HG03575 (cell line): ENCODE data around the gene ST7L.

Experiments used
- ATAC-seq: cut with Tn5 transposase; IDR thresholded peaks from one replicate; pipeline ENCODE4 v1.9.1; 2021; ENCODE audit not compliant: unreplicated experiment, insufficient number of reproducible peaks, low FRiP score; ENCODE audit errors: extremely low read depth

Gene ST7L

DNA sequence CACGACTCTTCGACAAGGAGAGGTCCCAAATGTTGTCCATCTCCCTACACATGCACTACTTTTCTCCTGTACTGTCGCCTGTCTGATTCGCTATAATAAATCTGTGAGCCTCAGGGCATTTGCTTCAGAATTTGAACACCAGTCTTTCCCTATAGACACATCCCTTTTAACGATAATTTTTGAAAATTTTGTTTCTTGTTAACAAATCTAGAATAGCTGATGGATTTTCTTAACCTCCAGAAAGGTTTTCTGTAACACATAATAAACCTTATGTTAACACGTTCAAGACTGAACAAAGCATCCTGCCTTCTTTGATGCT lies 1.4 kb upstream of the ST7L start:
- no peak for ATAC-seq

DNA sequence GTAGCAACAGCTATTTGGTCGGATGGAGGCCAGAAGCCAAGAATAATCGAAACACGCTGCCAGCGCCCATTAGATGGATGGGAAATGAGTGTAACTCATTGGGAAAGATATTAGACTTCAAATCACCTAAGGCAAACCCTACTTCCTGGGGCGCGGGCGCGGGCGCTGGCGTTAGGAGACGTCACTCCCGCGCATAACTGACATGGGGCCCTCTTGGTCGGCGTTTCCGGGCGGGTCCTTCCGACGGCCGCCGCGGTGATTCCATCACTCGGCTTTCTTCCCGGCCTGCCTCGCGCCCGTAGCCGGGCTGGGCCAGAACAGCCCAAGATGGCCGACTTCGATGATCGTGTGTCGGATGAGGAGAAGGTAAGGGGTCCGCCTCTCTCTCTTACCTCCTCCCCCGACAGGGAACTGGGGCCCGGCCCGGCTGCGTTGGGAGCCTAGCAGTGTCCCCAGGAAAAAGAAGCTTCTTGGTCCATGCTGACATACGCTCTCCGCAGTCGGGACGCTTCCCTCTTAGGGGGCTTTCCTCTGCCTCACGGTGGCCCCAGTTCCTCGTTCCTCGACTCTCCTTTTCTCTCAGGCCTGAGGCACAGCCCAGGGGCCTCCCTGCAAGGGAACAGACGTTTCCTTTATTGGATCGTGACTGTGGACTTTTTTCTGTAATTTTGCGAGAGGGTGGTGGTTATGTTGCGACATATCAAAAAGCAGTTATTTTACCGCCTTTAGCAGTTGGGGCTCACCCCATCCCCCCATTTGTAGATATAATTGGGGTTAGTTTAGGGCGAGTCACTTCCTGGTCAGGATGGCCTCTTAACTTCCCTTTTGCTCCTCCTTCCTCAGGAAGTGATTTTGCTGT lies 806 bp upstream of the ST7L start, which contains the start of gene CAPZA1:
TSS of gene CAPZA1 (plus strand) at position 315 of the 859 bp plus-strand sequence. CDS start at position 328, 13 bp downstream.
- no peak for ATAC-seq

DNA sequence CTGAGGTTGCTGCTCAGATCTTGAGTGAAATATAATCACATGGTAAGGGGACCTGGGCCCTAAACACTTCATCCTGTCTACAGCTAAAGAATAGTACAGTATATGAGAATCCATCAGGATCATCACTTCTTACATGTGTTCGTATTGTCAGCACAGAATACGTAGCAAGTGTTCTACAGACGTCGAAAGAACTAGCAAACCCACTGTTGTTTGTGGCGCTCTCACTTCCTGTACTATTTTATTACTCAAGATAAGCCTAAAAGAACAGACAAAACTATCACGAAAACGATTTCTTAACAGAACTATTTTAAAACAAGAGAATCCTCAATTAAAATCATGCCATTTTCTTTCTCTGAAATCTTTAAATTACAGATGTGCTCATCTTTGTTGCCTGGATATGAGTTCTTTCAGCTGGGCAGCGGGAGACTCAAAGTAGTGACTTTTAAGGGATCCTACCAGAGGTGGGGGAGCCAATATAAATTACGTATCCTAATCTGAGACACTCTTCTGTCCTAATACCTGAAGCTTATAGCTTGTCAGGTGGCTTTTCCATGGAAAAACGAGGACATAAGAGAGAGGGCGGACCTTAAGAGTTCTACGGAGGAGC lies 724 bp downstream of the ST7L start:
- ATAC-seq: no peak

DNA sequence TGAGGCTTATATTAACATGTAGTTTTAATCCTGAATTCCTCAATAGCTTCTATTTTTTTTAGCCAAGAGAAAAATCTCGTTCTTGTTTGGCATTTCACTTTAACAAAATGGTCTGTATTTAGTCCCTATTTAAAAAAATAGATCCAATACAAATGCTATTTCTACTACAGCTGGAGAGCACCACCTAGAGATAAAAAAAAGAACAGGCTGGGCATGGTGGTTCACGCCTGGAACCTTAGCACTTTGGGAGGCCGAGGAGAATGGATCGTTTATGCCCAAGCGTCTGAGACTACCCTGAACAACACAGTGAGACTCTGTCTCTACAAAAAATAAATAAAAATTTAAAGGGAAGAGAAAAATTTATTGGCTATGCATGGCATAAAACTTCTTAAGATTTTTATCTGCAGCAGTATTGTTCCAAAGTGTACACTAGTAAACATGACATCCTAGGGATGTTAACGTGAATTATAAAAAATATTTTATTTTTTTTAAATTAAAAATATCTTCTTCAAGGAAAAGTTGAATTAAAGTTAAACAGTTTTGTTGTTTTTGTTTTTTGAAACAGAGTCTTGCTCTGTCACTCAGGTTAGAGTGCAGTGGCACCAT lies 4.4 kb downstream of the ST7L start:
- no peak for ATAC-seq

DNA sequence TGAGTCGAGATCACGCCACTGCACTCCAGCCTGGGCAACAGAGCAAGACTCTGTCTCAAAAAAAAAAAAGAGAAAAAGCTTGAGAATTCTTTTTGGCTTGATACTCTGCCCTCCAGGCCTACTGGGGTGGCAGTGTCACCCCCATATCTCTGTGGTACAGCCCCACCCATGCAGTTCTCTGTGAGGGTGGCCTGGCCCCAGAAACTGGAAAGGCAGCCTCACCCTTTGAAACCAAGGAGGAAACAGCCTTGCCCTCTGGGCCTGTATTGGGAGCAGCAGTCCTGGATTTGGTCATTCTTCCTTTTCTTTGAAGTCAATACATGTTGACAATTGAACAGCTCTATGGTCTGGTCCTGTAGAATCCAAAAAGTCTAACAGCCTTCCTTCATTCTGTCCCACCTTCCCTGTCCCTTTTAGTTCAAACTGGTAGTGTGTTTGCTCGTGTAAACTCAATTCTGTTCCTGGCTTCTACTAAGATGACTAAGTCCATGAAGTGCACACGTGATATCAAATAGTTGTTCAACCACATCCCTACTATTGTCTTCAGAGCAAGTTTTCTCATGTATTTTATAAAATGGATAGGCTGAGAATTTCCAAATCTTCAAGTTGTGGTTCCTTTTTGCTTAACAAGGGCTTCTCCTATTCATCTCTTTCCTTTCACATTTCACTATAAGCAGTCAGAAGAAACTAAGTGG lies 13.2 kb downstream of the ST7L start:
- ATAC-seq: no peak

DNA sequence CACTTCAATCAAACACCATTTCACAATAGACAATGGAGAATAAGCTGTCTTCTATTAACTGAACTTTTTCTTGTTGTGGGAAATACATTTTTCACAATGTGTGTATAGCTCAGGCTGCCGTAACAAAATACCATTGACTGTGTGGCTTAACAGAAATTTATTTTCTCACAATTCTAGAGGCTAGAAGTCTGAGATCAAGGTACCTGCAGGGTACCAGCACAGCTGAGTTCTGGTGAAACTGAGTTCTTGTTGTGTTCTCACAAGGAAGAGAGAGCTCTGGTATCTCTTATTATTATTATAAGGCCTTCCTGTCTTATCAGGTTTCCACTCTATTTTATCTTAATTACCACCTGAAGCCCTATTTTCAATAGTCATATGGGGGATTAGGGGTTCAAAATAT lies 15.4 kb downstream of the ST7L start:
- no peak for ATAC-seq

DNA sequence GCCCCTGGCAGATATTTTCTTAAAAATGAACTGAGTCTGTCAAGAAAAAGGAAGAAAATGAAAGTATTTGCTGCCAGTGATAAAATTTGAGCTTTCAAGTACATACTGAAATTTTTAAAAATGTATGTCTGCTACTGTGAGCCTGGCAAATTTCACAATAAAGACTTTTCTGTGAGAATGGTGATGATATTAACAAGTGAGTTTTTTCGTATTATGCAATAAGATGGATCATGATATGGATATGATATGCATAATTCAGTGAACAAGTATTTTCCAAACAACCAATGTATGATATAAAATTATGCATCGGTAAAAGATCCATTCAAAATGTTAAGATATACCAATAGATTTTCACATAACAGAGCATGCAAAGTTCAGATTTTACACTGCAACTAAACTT lies 15.9 kb downstream of the ST7L start:
- ATAC-seq: no peak

DNA sequence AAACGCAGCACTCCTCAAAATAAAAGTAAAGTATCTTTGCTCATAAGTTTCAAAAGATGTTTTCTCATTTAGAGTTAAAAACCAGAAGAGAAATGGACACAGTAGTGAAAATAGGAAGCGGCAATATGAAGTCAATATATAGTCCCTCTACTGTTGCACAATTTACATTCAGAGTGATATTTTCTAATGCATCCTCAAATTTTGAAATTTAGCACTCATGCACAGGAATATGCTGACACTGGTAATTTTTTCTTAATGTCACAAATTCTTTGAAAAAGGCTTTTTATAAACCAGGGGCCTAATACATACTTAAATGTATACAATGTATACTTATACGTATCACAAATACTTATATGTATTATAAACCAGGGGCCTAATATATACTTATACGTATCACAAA lies 19.5 kb downstream of the ST7L start:
- ATAC-seq: no peak

DNA sequence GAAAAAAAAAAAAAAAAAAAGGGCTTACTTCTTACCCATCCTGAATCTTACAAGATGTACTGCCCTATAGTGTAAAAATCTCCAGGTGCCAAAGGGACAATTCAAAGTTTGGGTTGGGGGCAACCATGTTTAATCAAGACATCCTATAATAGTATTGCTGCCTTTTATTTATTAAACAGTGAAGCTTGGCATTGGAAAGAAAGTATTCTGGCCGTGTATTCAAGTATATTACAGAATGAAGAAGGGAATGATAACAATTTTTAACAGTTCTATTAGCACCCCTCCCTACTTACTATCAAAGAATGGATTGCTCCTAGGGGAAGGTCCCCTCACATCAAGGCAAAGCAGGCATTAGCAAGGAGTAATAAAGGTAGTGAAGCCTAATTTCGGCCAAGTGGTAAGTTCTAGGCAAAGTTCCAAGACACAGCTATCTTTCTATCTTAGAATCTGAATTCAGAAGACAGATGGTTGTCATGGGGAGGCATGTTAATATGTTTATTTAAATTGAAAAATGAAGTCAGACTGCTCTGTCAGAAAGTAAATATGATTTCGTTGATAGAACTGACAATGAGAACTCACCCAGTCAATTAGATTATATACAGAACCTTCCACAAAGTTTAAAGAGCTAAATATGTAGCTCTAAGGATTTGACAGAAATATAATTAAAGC lies 24.6 kb downstream of the ST7L start:
- no peak for ATAC-seq

DNA sequence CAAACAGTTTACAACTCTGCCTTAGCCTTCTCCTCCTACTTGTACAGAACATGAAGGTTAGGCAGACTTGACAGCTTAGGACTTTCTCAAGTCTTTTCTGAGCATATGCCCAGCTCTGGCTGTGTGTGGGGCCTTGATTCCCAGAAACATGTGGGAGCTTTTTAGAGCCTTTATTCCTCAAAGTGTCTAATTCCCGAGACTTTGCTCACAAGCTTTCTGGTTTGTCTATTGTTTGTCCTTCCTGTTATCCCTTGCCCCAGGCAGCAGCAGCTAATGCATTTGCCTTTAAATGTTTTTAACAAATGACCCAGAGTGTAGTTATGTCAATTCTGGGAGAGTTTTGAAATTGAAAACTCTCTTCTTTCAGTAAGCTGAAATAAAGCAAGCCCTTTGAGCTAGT lies 29.2 kb downstream of the ST7L start:
- no peak for ATAC-seq

DNA sequence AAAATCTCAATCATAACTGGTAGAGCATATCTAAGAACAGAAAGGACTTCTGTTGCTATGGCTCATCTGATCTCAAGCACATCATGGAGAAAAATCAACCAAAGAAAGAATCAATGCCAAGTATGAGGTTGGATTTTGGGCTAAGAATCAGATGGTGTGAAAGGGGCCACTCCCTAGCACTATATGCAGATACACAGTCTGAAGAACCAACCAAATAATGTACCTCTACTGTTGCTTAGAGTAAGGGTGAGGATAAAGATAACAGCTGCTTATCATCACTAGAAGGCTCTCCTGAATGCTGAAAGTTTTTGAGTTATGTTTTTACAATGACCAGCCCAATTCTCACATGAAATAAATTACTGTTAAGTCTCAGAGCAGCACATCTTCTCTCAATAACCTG lies 35.6 kb downstream of the ST7L start:
- ATAC-seq: no peak

DNA sequence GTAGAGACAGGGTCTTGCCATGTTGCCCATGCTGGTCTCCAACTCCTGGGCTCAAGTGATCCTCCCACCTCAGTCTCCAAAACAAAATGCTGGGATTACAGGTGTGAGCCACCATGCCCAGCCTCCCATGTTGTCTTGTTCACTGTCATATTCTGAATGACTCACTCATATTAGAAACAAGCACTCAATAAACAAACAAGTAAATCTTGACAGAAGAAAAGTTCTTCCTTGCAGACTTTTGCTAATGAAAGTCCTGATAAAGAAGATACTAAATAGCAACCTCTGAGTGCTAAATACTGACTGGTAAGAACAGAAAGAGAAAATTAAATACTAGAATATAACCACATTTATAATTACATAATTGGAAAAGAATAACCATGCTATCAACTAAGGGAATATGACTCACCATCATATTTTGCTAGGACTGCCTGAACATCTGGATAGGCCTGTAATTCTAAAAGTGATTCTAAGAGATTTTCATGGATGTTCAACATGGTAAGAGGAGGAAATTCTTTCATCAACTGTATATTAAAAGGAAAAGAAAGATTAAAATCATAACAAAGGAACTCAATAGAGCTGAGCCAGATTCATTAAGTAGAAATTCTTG lies 37.3 kb downstream of the ST7L start:
- ATAC-seq: no peak

DNA sequence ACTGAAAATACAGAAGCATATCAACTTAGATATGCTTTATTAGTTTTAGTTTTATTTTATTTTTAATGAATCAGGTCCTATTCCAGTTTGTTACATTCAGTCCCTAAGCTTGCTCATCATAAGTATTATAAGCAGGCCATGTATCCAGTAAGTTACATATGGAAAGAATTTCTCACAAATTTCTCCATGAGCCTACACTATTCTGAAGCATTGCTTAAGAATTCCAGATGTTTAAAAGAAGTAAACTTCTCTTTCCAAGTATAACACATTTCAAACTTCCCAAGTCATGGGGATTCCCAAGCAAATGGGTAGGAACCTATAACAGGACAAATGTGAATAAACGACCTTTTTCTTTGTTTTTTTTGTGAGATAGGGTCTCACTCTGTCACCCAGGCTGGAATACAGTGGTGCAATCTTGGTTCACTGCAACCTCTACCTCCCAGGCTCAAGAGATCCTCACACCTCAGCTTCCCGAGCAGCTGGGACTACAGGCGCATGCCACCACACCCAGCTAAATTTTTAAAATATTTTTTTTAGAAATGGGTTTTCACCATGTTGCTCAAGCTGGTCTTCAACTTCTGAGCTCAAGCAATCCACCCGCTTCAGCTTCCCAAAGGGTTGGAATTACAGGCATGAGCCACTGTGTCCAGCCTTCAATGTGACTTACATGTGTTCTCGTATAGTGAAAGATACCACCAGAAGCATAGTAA lies 39.0 kb downstream of the ST7L start:
- ATAC-seq: no peak

DNA sequence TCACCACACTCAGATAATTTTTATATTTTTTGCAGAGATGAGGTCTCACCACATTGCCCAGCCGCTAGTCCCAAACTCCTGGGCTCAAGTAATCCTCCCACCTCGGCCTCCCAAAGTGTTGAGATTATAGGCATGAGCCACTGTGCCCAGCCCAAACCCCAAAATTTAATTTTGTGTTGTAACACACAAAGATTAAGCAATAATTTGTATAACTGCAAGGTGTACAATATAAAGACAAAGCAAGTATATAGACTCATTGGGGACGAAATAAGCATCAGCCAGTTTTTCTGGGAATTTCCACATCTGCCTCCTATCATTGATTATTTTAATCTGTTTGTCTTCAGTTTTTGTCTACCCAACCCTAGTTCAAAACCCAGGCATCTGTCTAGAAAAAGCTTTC lies 42.7 kb downstream of the ST7L start:
- ATAC-seq: no peak

DNA sequence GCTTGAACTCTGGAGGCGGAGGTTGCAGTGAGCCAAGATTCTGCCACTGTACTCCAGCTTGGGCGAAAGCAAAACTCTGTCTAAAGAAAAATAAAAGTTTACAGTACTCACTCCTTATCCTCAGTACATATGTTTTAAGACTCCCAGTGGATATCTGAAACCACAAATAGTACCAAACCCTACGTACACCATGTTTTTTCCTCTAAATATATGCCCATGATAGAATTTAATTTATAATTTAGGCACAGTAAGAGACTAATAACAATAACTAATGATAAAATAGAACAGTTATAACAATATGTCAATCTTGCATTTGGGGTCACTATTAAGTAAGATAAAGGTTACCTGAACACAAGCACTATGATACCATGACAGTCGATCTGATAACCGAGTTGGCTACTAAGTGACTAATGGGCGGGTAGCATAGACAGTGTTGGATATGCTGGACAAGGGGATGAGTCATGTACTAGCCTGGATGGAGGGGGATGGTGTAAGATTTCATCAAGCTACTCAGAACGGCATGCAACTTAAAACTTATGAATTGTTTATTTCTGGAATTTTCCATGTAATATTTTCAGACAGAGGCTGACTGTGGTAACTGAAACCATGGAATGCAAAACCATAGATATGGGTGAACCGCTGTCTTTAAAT lies 43.7 kb downstream of the ST7L start:
- ATAC-seq: no peak

DNA sequence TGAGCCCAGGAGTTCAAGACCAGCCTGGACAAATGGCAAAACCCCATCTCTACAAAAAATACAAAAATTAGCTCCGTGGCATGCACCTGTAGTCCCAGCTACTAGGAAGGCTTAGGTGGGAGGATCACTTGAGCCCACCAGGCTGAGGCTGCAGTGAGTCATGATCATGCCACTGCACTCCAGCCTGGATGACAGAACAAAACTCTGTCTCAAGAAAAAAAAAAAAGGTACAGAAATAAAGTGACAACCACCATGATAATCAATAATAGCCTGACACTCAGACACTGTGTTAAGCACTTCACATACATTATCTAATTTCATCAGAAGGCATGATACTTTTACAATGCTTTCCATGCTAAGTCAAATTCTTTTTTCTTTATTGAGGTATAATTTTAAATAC lies 53.1 kb downstream of the ST7L start:
- ATAC-seq: no peak

DNA sequence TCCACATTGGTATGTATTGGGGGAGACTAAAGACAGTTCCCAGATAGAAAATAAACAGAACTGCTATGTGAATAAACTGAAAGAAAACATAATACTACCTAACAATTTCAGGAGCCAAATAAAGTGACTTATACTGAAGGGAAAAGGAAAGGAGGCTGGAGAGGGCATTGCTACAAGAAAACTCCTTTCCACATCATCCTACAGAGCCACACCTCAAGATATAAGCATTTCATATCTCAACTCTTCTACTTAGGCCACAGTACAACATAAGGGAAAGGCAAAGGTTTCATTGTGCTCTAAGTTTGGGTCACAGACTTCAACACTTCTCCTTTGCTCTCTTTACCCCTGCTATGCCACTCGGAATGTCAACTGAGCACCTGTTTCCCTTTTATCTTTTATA lies 54.9 kb downstream of the ST7L start:
- ATAC-seq: no peak

DNA sequence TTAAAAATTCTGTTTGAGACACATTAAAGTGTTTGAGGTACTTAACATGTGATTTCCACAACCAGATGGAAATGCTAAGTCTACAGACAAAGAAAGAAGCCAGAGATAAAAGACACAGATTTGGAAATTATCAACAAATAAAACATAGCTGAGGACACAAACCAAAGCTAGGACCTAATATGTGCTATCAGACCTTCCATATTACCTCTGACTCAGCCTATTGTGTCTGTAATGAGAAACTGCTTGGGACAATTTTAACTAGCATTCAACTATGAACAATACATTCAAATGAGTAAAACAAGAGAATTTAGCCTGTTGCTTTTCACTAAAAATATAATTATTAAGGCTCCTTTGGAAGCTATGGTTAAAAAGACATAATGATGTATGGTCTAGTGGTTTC lies 55.6 kb downstream of the ST7L start:
- no peak for ATAC-seq
